SK-N-MC (cell line): ENCODE data around the gene SDF4.
A peak's percentile ranks its signal among the peaks of the same experiment; 100 is the strongest.

Experiments used
- DNase-seq: peaks from one replicate; pipeline ENCODE4 v3.0.0-alpha.2; 2011; ENCODE audit warnings: low read depth, low spot score
- H3K27ac ChIP-seq: fragments of 200-600 bp; sonication (generic); 2 replicates; pipeline ENCODE4 v1.5.1; 2016; ENCODE audit warnings: mixed run types
- H3K36me3 ChIP-seq: fragments of 200-600 bp; sonication (generic); 2 replicates; pipeline ENCODE4 v1.6.1; 2017; ENCODE audit warnings: antibody characterized with exemption, low read length, mixed read lengths; ENCODE audit not compliant: insufficient read depth
- H3K4me3 ChIP-seq: fragments of 200-600 bp; sonication (generic); 2 replicates; pipeline ENCODE4 v1.5.1; 2016
- H3K9ac ChIP-seq: fragments of 200-600 bp; sonication (generic); 2 replicates; pipeline ENCODE4 v1.8.0; 2017; ENCODE audit warnings: mixed run types, mixed read lengths; ENCODE audit not compliant: insufficient read length
- H3K9me3 ChIP-seq: fragments of 200-600 bp; sonication (generic); 2 replicates; pipeline ENCODE4 v1.6.1; 2017; ENCODE audit warnings: low read depth, mild to moderate bottlenecking, antibody characterized with exemption, low read length, moderate library complexity, mixed read lengths
- EZH2 ChIP-seq: fragments of 200-600 bp; sonication (generic); IDR thresholded peaks from one replicate; pipeline ENCODE4 v1.6.1; 2017; ENCODE audit warnings: antibody characterized with exemption
- FOXP2 ChIP-seq: optimal IDR thresholded peaks from 2 replicates; pipeline ENCODE3; 2011; ENCODE audit warnings: mild to moderate bottlenecking, moderate library complexity; ENCODE audit not compliant: insufficient read depth; ENCODE audit errors: extremely low read length, control extremely low read depth
- POLR2AphosphoS5 ChIP-seq: IDR thresholded peaks from 2 replicates; pipeline ENCODE4 v1.6.1; 2012; ENCODE audit warnings: mild to moderate bottlenecking, low read depth, low read length, borderline replicate concordance

The SDF4 gene

GRCh38 chr1:1231400-1232207, at the start of gene SDF4:
Gene SDF4 (minus strand): TSS chr1:1232001. CDS start chr1:1228772, 3,229 bp downstream.
- no peaks in the 10 kb centered on the region for H3K9me3 ChIP-seq
- TF ChIP-seq POLR2AphosphoS5 (peak; percentile 83), EZH2 (no peak), FOXP2 (no peak)
- H3K27ac ChIP-seq: peak within 1 kb of the TSS; percentile 73
- peak; percentile 80 for DNase-seq
- peaks cover 18% of the 10 kb centered on the region; the same call in 1 of the 2 replicates for H3K36me3 ChIP-seq
- peak within 1 kb of the TSS; percentile 98 for H3K4me3 ChIP-seq
- H3K9ac ChIP-seq: peak within 1 kb of the TSS; percentile 95

- H3K4me3 ChIP-seq: no peak overlapping the region
- H3K9ac ChIP-seq: no peak overlapping the region
- TF ChIP-seq EZH2: no peak
- DNase-seq: no peak
- no peak overlapping the region for H3K27ac ChIP-seq
- H3K36me3 ChIP-seq: no peaks in the 10 kb centered on the region
- H3K9me3 ChIP-seq: no peaks in the 10 kb centered on the region
Observed at GRCh38 chr1:1280782-1281481, 49.1 kb upstream of the SDF4 start.

GRCh38 chr1:1279028-1279427, 47.2 kb upstream of the SDF4 start:
- H3K4me3 ChIP-seq: no peak overlapping the region
- H3K9ac ChIP-seq: no peak overlapping the region
- TF ChIP-seq POLR2AphosphoS5 (no peak), EZH2 (no peak), FOXP2 (no peak)
- DNase-seq: no peak
- H3K9me3 ChIP-seq: no peaks in the 10 kb centered on the region
- no peak overlapping the region for H3K27ac ChIP-seq
- no peaks in the 10 kb centered on the region for H3K36me3 ChIP-seq

- no peak for DNase-seq
- H3K36me3 ChIP-seq: no peaks in the 10 kb centered on the region
- no peak overlapping the region for H3K27ac ChIP-seq
- H3K9me3 ChIP-seq: no peaks in the 10 kb centered on the region
- no peak for TF ChIP-seq EZH2
- no peak for TF ChIP-seq POLR2AphosphoS5
- TF ChIP-seq FOXP2: no peak
- no peak overlapping the region for H3K9ac ChIP-seq
- H3K4me3 ChIP-seq: no peak overlapping the region
Observed at GRCh38 chr1:1278620-1279019, 46.8 kb upstream of the SDF4 start.

- no peaks in the 10 kb centered on the region for H3K9me3 ChIP-seq
- no peak overlapping the region for H3K9ac ChIP-seq
- TF ChIP-seq FOXP2 (no peak), POLR2AphosphoS5 (no peak), EZH2 (no peak)
- peaks cover 12% of the 10 kb centered on the region for H3K36me3 ChIP-seq
- no peak overlapping the region for H3K4me3 ChIP-seq
- no peak overlapping the region for H3K27ac ChIP-seq
- no peak for DNase-seq
Observed at GRCh38 chr1:1275836-1276235, 44.0 kb upstream of the SDF4 start.

GRCh38 chr1:1274931-1275431, 43.2 kb upstream of the SDF4 start:
- H3K9ac ChIP-seq: no peak overlapping the region

GRCh38 chr1:1274299-1274930, 42.6 kb upstream of the SDF4 start:
- DNase-seq: no peak

More at GRCh38 chr1:1274931-1275431, 43.2 kb upstream of the SDF4 start:
- TF ChIP-seq EZH2: no peak
- no peak for TF ChIP-seq FOXP2
- no peak for TF ChIP-seq POLR2AphosphoS5
- Histone ChIP-seq H3K27ac (no peak overlapping the region), H3K4me3 (peak overlapping the region; percentile 92), H3K9me3 (no peaks in the 10 kb centered on the region), H3K36me3 (peaks cover 13% of the 10 kb centered on the region)
- DNase-seq: no peak

More at GRCh38 chr1:1274299-1274930, 42.6 kb upstream of the SDF4 start:
- Histone ChIP-seq H3K27ac (peak overlapping the region; percentile 70; the same call in 1 of the 2 replicates), H3K4me3 (peak overlapping the region; percentile 92), H3K9ac (peak overlapping the region; percentile 90), H3K9me3 (no peaks in the 10 kb centered on the region), H3K36me3 (peaks cover 13% of the 10 kb centered on the region)
- TF ChIP-seq FOXP2 (no peak), POLR2AphosphoS5 (no peak), EZH2 (no peak)
